Ishikawa (cell line): ENCODE results near the gene TXNRD3.

ENCODE experiments used
- CEBPB ChIP-seq: IDR thresholded peaks from 2 replicates; pipeline ENCODE4 v1.6.1; 2012
- CREB1 ChIP-seq: IDR thresholded peaks from 2 replicates; pipeline ENCODE4 v1.6.1; 2012; ENCODE audit warnings: low read depth
- EGR1 ChIP-seq: IDR thresholded peaks from 2 replicates; pipeline ENCODE4 v1.6.1; 2012
- EP300 ChIP-seq: IDR thresholded peaks from 2 replicates; pipeline ENCODE4 v1.6.1; 2012; ENCODE audit warnings: borderline replicate concordance
- FOXM1 ChIP-seq: IDR thresholded peaks from 2 replicates; pipeline ENCODE4 v1.6.1; 2012; ENCODE audit warnings: low read depth, borderline replicate concordance
- MAX ChIP-seq: IDR thresholded peaks from 2 replicates; pipeline ENCODE4 v1.6.1; 2012
- NFIC ChIP-seq: IDR thresholded peaks from 2 replicates; pipeline ENCODE4 v1.6.1; 2012
- RAD21 ChIP-seq: IDR thresholded peaks from 2 replicates; pipeline ENCODE4 v1.6.1; 2012; ENCODE audit warnings: low read depth
- REST ChIP-seq: IDR thresholded peaks from 2 replicates; pipeline ENCODE4 v1.6.1; 2012; ENCODE audit warnings: low read depth, mild to moderate bottlenecking
- TAF1 ChIP-seq: IDR thresholded peaks from 2 replicates; pipeline ENCODE4 v1.6.1; 2012; ENCODE audit warnings: low read depth, mild to moderate bottlenecking
- TCF12 ChIP-seq: IDR thresholded peaks from 2 replicates; pipeline ENCODE4 v1.6.1; 2012; ENCODE audit warnings: low read depth
- TEAD4 ChIP-seq: IDR thresholded peaks from 2 replicates; pipeline ENCODE4 v1.6.1; 2012
- USF1 ChIP-seq: IDR thresholded peaks from 2 replicates; pipeline ENCODE4 v1.6.1; 2012
- YY1 ChIP-seq: IDR thresholded peaks from 2 replicates; pipeline ENCODE4 v1.6.1; 2012; ENCODE audit warnings: low read depth
- ZBTB7A ChIP-seq: IDR thresholded peaks from 2 replicates; pipeline ENCODE4 v1.6.1; 2012; ENCODE audit warnings: low read depth

Gene TXNRD3

GRCh38 chr3:126655887-126656286, 963 bp upstream of the TXNRD3 start:
- TF ChIP-seq ZBTB7A (no peak), USF1 (no peak), TAF1 (no peak), NFIC (no peak), EGR1 (no peak), TEAD4 (no peak), CREB1 (no peak), REST (no peak), RAD21 (no peak), FOXM1 (no peak), EP300 (no peak), YY1 (no peak), MAX (no peak), CEBPB (no peak), TCF12 (no peak)

- TF ChIP-seq CEBPB (no peak), TAF1 (no peak), FOXM1 (no peak), TEAD4 (no peak), USF1 (no peak), EGR1 (no peak), MAX (no peak), NFIC (no peak), EP300 (no peak), ZBTB7A (no peak), CREB1 (no peak), RAD21 (no peak), REST (no peak), TCF12 (no peak), YY1 (no peak)
Measured at GRCh38 chr3:126649556-126650092, 5.3 kb downstream of the TXNRD3 start.

DNA sequence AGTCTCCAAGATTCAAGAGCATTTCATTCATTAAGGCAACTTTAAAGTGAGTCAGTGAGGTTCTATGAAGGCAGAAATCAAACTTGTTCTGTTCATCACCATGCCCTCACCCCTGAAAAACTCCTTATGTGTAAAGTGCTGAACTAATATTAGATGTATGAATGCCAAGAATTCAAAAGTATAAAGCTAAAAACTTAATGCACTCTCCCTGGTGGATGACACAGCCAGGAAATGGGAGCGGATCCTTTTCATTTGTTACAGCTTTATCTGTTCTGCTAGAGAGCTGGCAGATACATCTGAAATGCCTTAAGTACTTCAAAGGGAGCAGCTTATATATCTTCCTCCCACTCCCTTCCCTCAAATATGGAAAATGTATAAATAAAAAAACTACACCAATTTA, 8.2 kb downstream of the TXNRD3 start:
- no peak for TF ChIP-seq TCF12
- no peak for TF ChIP-seq ZBTB7A

GRCh38 chr3:126644615-126645014, 10.3 kb downstream of the TXNRD3 start:
- no peak for TF ChIP-seq CEBPB
- TF ChIP-seq YY1 = no peak
- TF ChIP-seq TAF1 = no peak
- no peak for TF ChIP-seq RAD21
- TF ChIP-seq CREB1 = no peak
- TF ChIP-seq TCF12 = no peak
- no peak for TF ChIP-seq EP300
- TF ChIP-seq FOXM1 = no peak
- TF ChIP-seq NFIC = no peak
- TF ChIP-seq ZBTB7A = no peak
- TF ChIP-seq REST = no peak
- no peak for TF ChIP-seq MAX
- no peak for TF ChIP-seq TEAD4
- no peak for TF ChIP-seq EGR1
- TF ChIP-seq USF1 = no peak
